GM21381 (cell line): ENCODE data around the gene ARHGAP44.
"Not testable (repeated sequence)": the region's sequence is repeated elsewhere in the genome, so short reads cannot be mapped to it uniquely, and the experiment has no call there.

Experiments
- ATAC-seq: cut with Tn5 transposase; IDR thresholded peaks from one replicate; pipeline ENCODE4 v1.9.1; 2021; ENCODE audit warnings: mild to moderate bottlenecking, moderate library complexity; ENCODE audit not compliant: unreplicated experiment

ARHGAP44 gene

GRCh38 chr17:12815642-12816141, 26.4 kb downstream of the ARHGAP44 start:
- peak; percentile 97 for ATAC-seq

GRCh38 chr17:12821376-12821940, 32.2 kb downstream of the ARHGAP44 start:
- no peak for ATAC-seq

GRCh38 chr17:12826431-12826830, 37.1 kb downstream of the ARHGAP44 start:
- ATAC-seq: no peak

- ATAC-seq: no peak
Observed at GRCh38 chr17:12830777-12831247, 41.5 kb downstream of the ARHGAP44 start.

- ATAC-seq: no peak
Observed at GRCh38 chr17:12831839-12832238, 42.5 kb downstream of the ARHGAP44 start.

- ATAC-seq: no peak
Observed at GRCh38 chr17:12839042-12839441, 49.7 kb downstream of the ARHGAP44 start.

GRCh38 chr17:12842936-12843335, 53.6 kb downstream of the ARHGAP44 start:
- no peak for ATAC-seq

- ATAC-seq: no peak
Observed at GRCh38 chr17:12850996-12851395, 61.7 kb downstream of the ARHGAP44 start.

GRCh38 chr17:12851901-12852435, 62.7 kb downstream of the ARHGAP44 start:
- no peak for ATAC-seq

GRCh38 chr17:12853921-12854320, 64.6 kb downstream of the ARHGAP44 start:
- ATAC-seq: no peak

- no peak for ATAC-seq
Observed at GRCh38 chr17:12856416-12856815, 67.1 kb downstream of the ARHGAP44 start.

GRCh38 chr17:12857592-12857991, 68.3 kb downstream of the ARHGAP44 start:
- no peak for ATAC-seq

- ATAC-seq: no peak
Observed at GRCh38 chr17:12859520-12859919, 70.2 kb downstream of the ARHGAP44 start.

- ATAC-seq: no peak
Observed at GRCh38 chr17:12865769-12866168, 76.5 kb downstream of the ARHGAP44 start.

GRCh38 chr17:12866244-12866643, 76.9 kb downstream of the ARHGAP44 start:
- no peak for ATAC-seq

GRCh38 chr17:12867726-12868125, 78.4 kb downstream of the ARHGAP44 start:
- ATAC-seq: no peak

- ATAC-seq: not testable (repeated sequence)
Observed at GRCh38 chr17:12873415-12874125, 84.3 kb downstream of the ARHGAP44 start.

- ATAC-seq: no peak
Observed at GRCh38 chr17:12877953-12878669, 88.8 kb downstream of the ARHGAP44 start.

- not testable (repeated sequence) for ATAC-seq
Observed at GRCh38 chr17:12879096-12879495, 89.8 kb downstream of the ARHGAP44 start.

GRCh38 chr17:12883472-12883871, 94.2 kb downstream of the ARHGAP44 start:
- no peak for ATAC-seq

- ATAC-seq: no peak
Observed at GRCh38 chr17:12887088-12887487, 97.8 kb downstream of the ARHGAP44 start.
